Aortic smooth muscle cell (primary cell): ENCODE measurements around the gene ZNF765. TPM values are rescaled to one million over a fixed set of nuclear protein-coding genes. Genes with fewer than 3 reads are reported as not detected.

ENCODE experiments used
- total RNA-seq: library from RNA; depleted of rRNA; stranded (reverse); fragments of >200 nt; gene quantifications from 2 replicates; pipeline ENCODE4 v1.2.3, GENCODE V29; 2014

The ZNF765 gene
- 9.8 and 11.1 TPM in 2 replicates for total RNA-seq

GRCh38 chr19:53394974-53395839, at the start of gene ZNF765:
TSS of gene ZNF765 (plus strand) at chr19:53395149. CDS start at chr19:53398016, 2,867 bp downstream.

DNA sequence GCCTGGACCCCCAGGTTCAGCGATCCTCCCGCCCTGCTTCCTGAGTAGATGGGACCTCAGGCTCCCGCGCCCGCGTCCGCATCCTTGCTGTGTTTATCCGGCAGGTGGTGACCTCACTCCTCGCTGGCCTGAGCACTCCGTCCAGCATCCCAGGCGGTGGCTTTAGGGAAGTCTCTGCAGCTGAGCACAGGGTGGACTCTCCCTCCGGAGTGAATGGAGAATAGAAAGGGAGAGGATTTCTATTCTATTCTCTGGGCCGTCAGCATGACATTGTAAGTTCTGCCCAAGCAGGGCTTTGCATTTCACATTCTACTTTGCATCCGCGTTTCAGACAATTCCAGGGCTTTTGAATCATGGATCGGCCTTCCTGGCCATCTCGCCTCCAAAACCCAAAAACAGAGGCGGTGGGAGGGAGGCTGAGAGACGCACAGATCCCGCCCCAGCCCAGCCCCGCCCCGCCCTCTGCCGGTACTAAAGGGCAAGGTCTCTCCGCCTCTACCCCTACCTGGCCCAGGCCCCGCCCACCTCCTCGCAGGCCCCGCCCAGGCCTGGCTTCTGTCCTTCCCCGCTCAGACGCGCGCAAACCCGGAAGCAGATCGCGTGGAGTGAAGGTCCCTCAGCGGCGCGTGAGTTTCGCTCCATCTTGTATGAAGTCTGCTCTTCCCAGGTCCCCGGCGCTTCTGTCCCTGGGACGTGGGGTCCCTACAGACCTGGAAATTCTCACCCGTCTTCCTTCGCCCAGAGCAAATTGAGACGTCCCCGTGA, 29.6 kb upstream of the ZNF765 start, which contains the start of gene ZNF525:
ZNF525 (plus strand) TSS at position 572 of the 765 bp plus-strand sequence. CDS start 6,577 bp downstream, outside the sequence.

GRCh38 chr19:53431399-53432087, 36.6 kb downstream of the ZNF765 start, which contains the start of gene ZNF761:
TSS of gene ZNF761 (plus strand) at chr19:53431984. CDS start at chr19:53447269, 15,285 bp downstream.

DNA sequence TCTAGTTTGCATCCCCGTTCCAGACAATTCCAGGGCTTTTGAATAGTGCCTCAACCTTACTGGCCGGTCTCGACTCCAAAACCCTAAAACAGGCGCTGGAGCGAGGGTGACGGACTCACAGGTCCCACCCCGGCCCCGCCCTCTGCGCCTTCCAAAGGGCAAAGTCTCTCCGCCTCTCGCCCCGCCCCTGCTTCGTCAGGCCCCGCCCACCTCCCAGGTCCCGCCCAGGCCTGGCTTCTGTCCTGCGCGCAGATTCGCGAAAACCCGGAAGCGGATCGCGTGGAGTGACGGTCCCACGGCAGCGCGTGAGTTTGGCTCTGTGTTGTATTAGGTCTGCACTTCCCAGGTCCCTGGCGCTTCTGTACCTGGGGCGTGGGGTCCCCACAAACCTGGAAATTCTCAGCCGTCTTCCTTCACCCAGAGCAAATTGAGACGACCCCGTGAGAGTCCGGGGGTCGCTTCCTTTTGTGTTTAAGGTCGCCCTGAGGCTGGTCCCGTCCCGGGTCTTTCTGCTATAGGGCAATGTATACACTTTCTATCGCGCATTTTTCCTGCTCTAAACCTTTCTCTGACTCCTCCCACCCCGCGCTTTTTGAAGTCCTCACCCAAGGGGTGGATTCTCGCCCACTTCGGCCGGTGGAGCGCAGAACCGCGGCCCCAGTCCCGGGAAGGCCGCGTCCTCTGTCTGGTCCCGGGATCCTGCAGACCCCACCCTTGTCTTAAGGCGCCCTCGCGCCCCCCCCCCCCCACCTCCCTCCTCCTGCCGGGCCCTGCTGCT, 72.7 kb downstream of the ZNF765 start, which contains the start of gene ZNF813:
ZNF813 (plus strand) TSS at position 249 of the 778 bp plus-strand sequence. CDS start 16,090 bp downstream, outside the sequence.

Other genes starting within 250 kb of the ZNF765 start
- gene ZNF347, start 236.1 kb upstream of the ZNF765 start, total RNA-seq: 8.0 and 8.5 TPM in 2 replicates
- gene ZNF665, start 201.8 kb upstream of the ZNF765 start, total RNA-seq: 2.2 and 4.1 TPM in 2 replicates
- gene ZNF677, start 140.3 kb upstream of the ZNF765 start, total RNA-seq: 15.0 and 15.7 TPM in 2 replicates
- not detected in 2 replicates for gene VN1R2, start 136.9 kb upstream of the ZNF765 start, total RNA-seq
- gene VN1R4, start 127.4 kb upstream of the ZNF765 start, total RNA-seq: not detected in 2 replicates
- 6.3 and 7.9 TPM in 2 replicates for gene ZNF845, start 61.4 kb upstream of the ZNF765 start, total RNA-seq
- 6.3 and 6.6 TPM in 2 replicates for gene ZNF525, start 29.4 kb upstream of the ZNF765 start, total RNA-seq
- 9.8 and 11.0 TPM in 2 replicates for gene ZNF761, start 36.8 kb downstream of the ZNF765 start, total RNA-seq
- 2.7 and 3.7 TPM in 2 replicates for gene ZNF813, start 72.6 kb downstream of the ZNF765 start, total RNA-seq
- gene ZNF331, start 143.0 kb downstream of the ZNF765 start, total RNA-seq: 8.3 and 11.5 TPM in 2 replicates
- not detected in 2 replicates for gene DPRX, start 236.8 kb downstream of the ZNF765 start, total RNA-seq